Activated T-cell treated with anti-CD3 and anti-CD28 coated beads, Interleukin-2, amount 50 U/mL, for 72 hours (primary cell): Measurements from ENCODE around the gene SLC35E4. TPM values are rescaled to one million over a fixed set of nuclear protein-coding genes. Genes with fewer than 3 reads are reported as not detected.

Experiments used
- ATAC-seq, 2 donors: fragments of 150-1000 bp; cut with Tn5 transposase; replicated peaks in 1 of 2; 2 replicates each; pipeline ENCODE4 v1.10.0; 2021; ENCODE audit warnings: moderate library complexity in 2 of 2, mild to moderate bottlenecking in 1 of 2
- DNase-seq, 2 donors: peaks; one replicate each; pipeline ENCODE4 v3.0.0; 2021 to 2022; ENCODE audit warnings: mixed read lengths in 1 of 2
- H3K27ac Mint-ChIP-seq: one replicate; pipeline ENCODE4 v1.8.0; 2022; ENCODE audit warnings: mild to moderate bottlenecking, moderate library complexity, mixed read lengths
- H3K27me3 Mint-ChIP-seq: one replicate; pipeline ENCODE4 v1.8.0; 2022; ENCODE audit warnings: low read depth, mixed read lengths
- H3K36me3 Mint-ChIP-seq, 2 donors: one replicate each; pipeline ENCODE4 v1.8.0; 2022; ENCODE audit warnings: mixed read lengths in 2 of 2, mild to moderate bottlenecking in 1 of 2; ENCODE audit not compliant: insufficient read depth in 2 of 2
- H3K4me1 Mint-ChIP-seq: one replicate; pipeline ENCODE4 v1.8.0; 2022; ENCODE audit warnings: low read depth, mixed read lengths
- H3K4me3 Mint-ChIP-seq, 2 donors: one replicate each; pipeline ENCODE4 v1.8.0; 2022; ENCODE audit warnings: mild to moderate bottlenecking in 2 of 2, mixed read lengths in 2 of 2, moderate library complexity in 2 of 2
- H3K9me3 Mint-ChIP-seq, 2 donors: one replicate each; pipeline ENCODE4 v1.8.0; 2022; ENCODE audit warnings: mixed read lengths in 2 of 2
- total RNA-seq, 2 donors: library from RNA; stranded (reverse); gene quantifications; one replicate each; pipeline ENCODE4 v1.2.3, GENCODE V29; 2022

Gene SLC35E4
- total RNA-seq, 2 donors from 2014 or later, result 6.6 to 8.8 TPM

- Mint-ChIP-seq H3K4me3 (no peak overlapping the region), H3K36me3 (no peaks in the 10 kb centered on the region), H3K9me3 (no peaks in the 10 kb centered on the region), H3K27me3 (no peaks in the 10 kb centered on the region), H3K4me1 (peaks cover 50% of the 10 kb centered on the region), H3K27ac (no peak overlapping the region)
- DNase-seq (no peak), ATAC-seq (no peak)
These were observed 30.9 kb upstream of the SLC35E4 start for GRCh38 chr22:30604723-30605122.

GRCh38 chr22:30605449-30606110 lies 30.0 kb upstream of the SLC35E4 start:
- H3K4me3 Mint-ChIP-seq, result peak overlapping the region; percentile 64 to 91
- H3K36me3 Mint-ChIP-seq, result no peaks in the 10 kb centered on the region
- H3K27me3 Mint-ChIP-seq, result no peaks in the 10 kb centered on the region
- DNase-seq (peak; percentile 49 to 70), ATAC-seq (peak; percentile 18 to 43)
- H3K4me1 Mint-ChIP-seq, result peaks cover 50% of the 10 kb centered on the region
- peak overlapping the region; percentile 64 for H3K27ac Mint-ChIP-seq
- no peaks in the 10 kb centered on the region for H3K9me3 Mint-ChIP-seq

- no peaks in the 10 kb centered on the region for H3K9me3 Mint-ChIP-seq
- H3K4me3 Mint-ChIP-seq, result peak within 1 kb of the TSS; percentile 72 to 91
- peaks cover 50% of the 10 kb centered on the region for H3K4me1 Mint-ChIP-seq
- H3K27ac Mint-ChIP-seq, result no peak within 1 kb of the TSS
- no peaks in the 10 kb centered on the region for H3K36me3 Mint-ChIP-seq
- no peaks in the 10 kb centered on the region for H3K27me3 Mint-ChIP-seq
- peak; percentile 52 to 55 for DNase-seq
- ATAC-seq, result peak; percentile 69 to 80
These were observed 28.9 kb upstream of the SLC35E4 start, which contains the start of gene TCN2 for GRCh38 chr22:30606455-30607299. Gene TCN2, plus strand, starts transcription at chr22:30607174. Its CDS starts 158 bp downstream, at chr22:30607332.

- Mint-ChIP-seq H3K27ac (no peak overlapping the region), H3K27me3 (no peaks in the 10 kb centered on the region), H3K4me3 (peak overlapping the region; percentile 72 to 91), H3K36me3 (no peaks in the 10 kb centered on the region), H3K9me3 (no peaks in the 10 kb centered on the region), H3K4me1 (peaks cover 49% of the 10 kb centered on the region)
- DNase-seq (no peak), ATAC-seq (no peak)
These were observed 28.2 kb upstream of the SLC35E4 start for GRCh38 chr22:30607300-30607930.

GRCh38 chr22:30607939-30608338 lies 27.6 kb upstream of the SLC35E4 start:
- Mint-ChIP-seq H3K36me3 (no peaks in the 10 kb centered on the region), H3K4me3 (no peak overlapping the region), H3K27ac (no peak overlapping the region), H3K4me1 (peaks cover 46% of the 10 kb centered on the region), H3K9me3 (no peaks in the 10 kb centered on the region), H3K27me3 (no peaks in the 10 kb centered on the region)
- ATAC-seq (no peak), DNase-seq (no peak)

GRCh38 chr22:30609260-30610185 lies 26.1 kb upstream of the SLC35E4 start:
- no peaks in the 10 kb centered on the region for H3K9me3 Mint-ChIP-seq
- H3K27me3 Mint-ChIP-seq, result no peaks in the 10 kb centered on the region
- no peak overlapping the region for H3K27ac Mint-ChIP-seq
- H3K4me3 Mint-ChIP-seq, result peak overlapping the region; percentile 0 to 57
- no peaks in the 10 kb centered on the region for H3K36me3 Mint-ChIP-seq
- DNase-seq (peak; percentile 42 to 46), ATAC-seq (peak; percentile 64 to 72)
- peaks cover 46% of the 10 kb centered on the region for H3K4me1 Mint-ChIP-seq

GRCh38 chr22:30610299-30610698 lies 25.3 kb upstream of the SLC35E4 start:
- Mint-ChIP-seq H3K9me3 (no peaks in the 10 kb centered on the region), H3K4me3 (no peak overlapping the region), H3K4me1 (peaks cover 45% of the 10 kb centered on the region), H3K27ac (no peak overlapping the region), H3K27me3 (no peaks in the 10 kb centered on the region), H3K36me3 (no peaks in the 10 kb centered on the region)
- ATAC-seq, result no peak
- DNase-seq, result no peak

- Mint-ChIP-seq H3K27me3 (no peaks in the 10 kb centered on the region), H3K4me1 (peaks cover 36% of the 10 kb centered on the region), H3K27ac (no peak overlapping the region), H3K9me3 (no peaks in the 10 kb centered on the region), H3K4me3 (no peak overlapping the region), H3K36me3 (no peaks in the 10 kb centered on the region)
- DNase-seq (no peak), ATAC-seq (no peak)
These were observed 24.4 kb upstream of the SLC35E4 start for GRCh38 chr22:30611197-30611596.

GRCh38 chr22:30612789-30613188 lies 22.8 kb upstream of the SLC35E4 start:
- ATAC-seq (no peak), DNase-seq (no peak)
- no peaks in the 10 kb centered on the region for H3K27me3 Mint-ChIP-seq
- no peak overlapping the region for H3K27ac Mint-ChIP-seq
- H3K4me1 Mint-ChIP-seq, result peaks cover 20% of the 10 kb centered on the region
- no peak overlapping the region for H3K4me3 Mint-ChIP-seq
- H3K9me3 Mint-ChIP-seq, result no peaks in the 10 kb centered on the region
- no peaks in the 10 kb centered on the region for H3K36me3 Mint-ChIP-seq

- Mint-ChIP-seq H3K27me3 (no peaks in the 10 kb centered on the region), H3K4me1 (peaks cover 5% of the 10 kb centered on the region), H3K27ac (no peak overlapping the region), H3K4me3 (no peak overlapping the region), H3K9me3 (no peaks in the 10 kb centered on the region), H3K36me3 (no peaks in the 10 kb centered on the region)
- ATAC-seq (no peak), DNase-seq (no peak)
These were observed 21.3 kb upstream of the SLC35E4 start for GRCh38 chr22:30614268-30614667.

- ATAC-seq (no peak), DNase-seq (no peak)
- Mint-ChIP-seq H3K27ac (no peak overlapping the region), H3K4me3 (no peak overlapping the region), H3K9me3 (no peaks in the 10 kb centered on the region), H3K36me3 (no peaks in the 10 kb centered on the region), H3K4me1 (no peaks in the 10 kb centered on the region), H3K27me3 (no peaks in the 10 kb centered on the region)
These were observed 20.7 kb upstream of the SLC35E4 start for GRCh38 chr22:30614879-30615278.

- Mint-ChIP-seq H3K9me3 (no peaks in the 10 kb centered on the region), H3K4me3 (no peak overlapping the region), H3K27ac (no peak overlapping the region), H3K36me3 (no peaks in the 10 kb centered on the region), H3K4me1 (no peaks in the 10 kb centered on the region), H3K27me3 (no peaks in the 10 kb centered on the region)
- ATAC-seq (no peak), DNase-seq (no peak)
These were observed 20.0 kb upstream of the SLC35E4 start for GRCh38 chr22:30615543-30615954.
